H1 (cell line): ENCODE data around the gene ATXN2. TPM values are rescaled to one million over a fixed set of nuclear protein-coding genes. Genes with fewer than 3 reads are reported as not detected.

Experiments used
- CHD7 ChIP-seq: fragments of 300-600 bp; sonication (generic); IDR thresholded peaks from 2 replicates; pipeline ENCODE4 v1.7.1; 2012; ENCODE audit warnings: low read length, moderate library complexity, mild to moderate bottlenecking, inconsistent platforms; ENCODE audit not compliant: insufficient replicate concordance
- polyA plus RNA-seq, 7 experiments: library from polyadenylated mRNA; depleted of rRNA in 3 of 7; stranded (reverse) in 5 of 7; unstranded in 2 of 7; fragments of >200 nt in 5 of 7; fragments of 200-250 nt in 2 of 7; gene quantifications; 1 replicate in 5 of 7; 2 replicates in 1 of 7; 4 replicates in 1 of 7; pipeline versions ENCODE4 v1.2.1 to v1.2.3, GENCODE V29; 2011 to 2013; ENCODE audit warnings: missing spikeins in 2 of 7, mixed read lengths in 2 of 7
- total RNA-seq: library from RNA; stranded (reverse); fragmentation: NEBNext Ultra II Directional; extraction: Animal tissue kit (Norgen Biotek cat#: 25700); gene quantifications from 2 replicates; pipeline ENCODE4 v1.2.1, GENCODE V29; 2021

ATXN2 gene
- total and polyA plus RNA-seq, 2 of the 8 experiments (the other 6 are each of a cell fraction or from before 2014, with no cell fraction given), result 46.6 to 80.7 TPM

- TF ChIP-seq CHD7, result no peak
Measured at GRCh38 chr12:111532751-111533150, 66.4 kb downstream of the ATXN2 start (continued).
